GM06990 (cell line): ENCODE results near the gene WNT11.

Source experiments
- DNase-seq: peaks from one replicate; pipeline ENCODE4 v3.0.0-alpha.2; 2011; ENCODE audit not compliant: insufficient read length; ENCODE audit errors: extremely low read depth
- H3K27me3 ChIP-seq: replicated peaks from 2 replicates; pipeline ENCODE4 v1.6.0; 2011; ENCODE audit warnings: low read length; ENCODE audit not compliant: control insufficient read depth, insufficient read depth
- H3K36me3 ChIP-seq: 2 replicates; pipeline ENCODE4 v1.5.1; 2011; ENCODE audit warnings: low read length; ENCODE audit not compliant: control insufficient read depth, insufficient read depth
- H3K4me3 ChIP-seq: replicated peaks from 2 replicates; pipeline ENCODE4 v1.5.1; 2011; ENCODE audit warnings: low read depth, mild to moderate bottlenecking, control low read depth, low read length
- CTCF ChIP-seq: IDR thresholded peaks from 2 replicates; pipeline ENCODE4 v1.5.1; 2011; ENCODE audit warnings: low read length, control low read depth, mild to moderate bottlenecking, inconsistent platforms; ENCODE audit not compliant: insufficient read depth, poor library complexity, severe bottlenecking

WNT11 gene

GRCh38 chr11:76229690-76230240, 23.5 kb upstream of the WNT11 start:
- Histone ChIP-seq H3K4me3 (no peak overlapping the region), H3K27me3 (no peaks in the 10 kb centered on the region; the same call in 1 of the 2 replicates), H3K36me3 (no peaks in the 10 kb centered on the region)
- TF ChIP-seq CTCF = no peak
- no peak for DNase-seq

DNA sequence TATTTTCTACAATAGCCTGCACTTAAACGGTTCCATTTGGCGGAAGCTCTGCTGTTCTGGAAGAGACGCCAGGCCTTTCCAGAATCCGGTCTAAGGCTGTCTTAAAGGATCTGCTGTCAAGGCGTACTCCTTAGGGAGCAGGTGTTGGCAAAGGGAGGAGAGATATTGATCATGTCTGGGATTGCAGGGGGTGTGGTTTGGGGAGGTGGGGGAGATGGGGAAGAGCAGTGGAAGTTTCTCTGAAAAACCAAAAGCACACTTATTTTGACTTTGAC, 22.5 kb upstream of the WNT11 start:
- DNase-seq = no peak
- Histone ChIP-seq H3K4me3 (no peak overlapping the region), H3K36me3 (no peaks in the 10 kb centered on the region), H3K27me3 (no peaks in the 10 kb centered on the region; the same call in 1 of the 2 replicates)
- no peak for TF ChIP-seq CTCF

GRCh38 chr11:76228071-76228874, 22.0 kb upstream of the WNT11 start:
- H3K36me3 ChIP-seq = no peaks in the 10 kb centered on the region
- TF ChIP-seq CTCF = no peak
- no peaks in the 10 kb centered on the region; the same call in 1 of the 2 replicates for H3K27me3 ChIP-seq
- no peak overlapping the region for H3K4me3 ChIP-seq
- DNase-seq = no peak

GRCh38 chr11:76226626-76227025, 20.3 kb upstream of the WNT11 start:
- no peaks in the 10 kb centered on the region; the same call in 1 of the 2 replicates for H3K27me3 ChIP-seq
- no peak for DNase-seq
- H3K36me3 ChIP-seq = no peaks in the 10 kb centered on the region
- no peak overlapping the region for H3K4me3 ChIP-seq
- no peak for TF ChIP-seq CTCF

DNA sequence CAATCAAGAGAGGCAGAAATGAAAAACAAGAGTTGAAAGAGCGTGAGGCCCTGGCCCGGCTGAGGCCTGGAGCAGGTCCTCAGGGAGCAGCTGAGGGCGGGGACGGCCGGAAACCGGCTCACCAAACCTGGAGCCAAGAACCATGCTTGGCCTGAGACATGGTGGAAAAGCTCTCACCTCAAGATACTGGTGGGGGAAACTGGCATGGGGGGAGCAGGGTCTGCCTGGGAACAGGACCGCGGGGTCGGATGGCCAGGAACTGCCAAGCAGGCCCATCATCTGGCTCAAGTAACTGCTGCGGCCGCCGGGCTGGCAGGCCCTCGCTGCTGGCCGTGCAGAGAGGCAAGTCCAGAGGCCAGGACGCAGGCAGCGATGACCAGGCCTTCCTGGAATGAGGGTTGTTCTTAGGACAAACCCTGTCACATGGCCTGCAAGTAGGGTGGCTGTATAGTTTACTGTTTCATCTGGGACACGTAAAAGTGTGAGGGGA, 18.9 kb upstream of the WNT11 start:
- Histone ChIP-seq H3K4me3 (no peak overlapping the region), H3K27me3 (no peaks in the 10 kb centered on the region; the same call in 1 of the 2 replicates), H3K36me3 (no peaks in the 10 kb centered on the region)
- DNase-seq = no peak
- no peak for TF ChIP-seq CTCF
